Right lung (tissue), 5 donors: Measurements from ENCODE around the gene ATP8B3. TPM values are rescaled to one million over a fixed set of nuclear protein-coding genes. Genes with fewer than 3 reads are reported as not detected.
"Not testable (repeated sequence)": the region's sequence is repeated elsewhere in the genome, so short reads cannot be mapped to it uniquely, and the experiment has no call there.

ENCODE experiments used
- DNase-seq, 2 donors: peaks; one replicate each; pipeline ENCODE4 v3.0.0-alpha.2; 2013
- polyA plus RNA-seq, 5 donors: library from polyadenylated mRNA; unstranded; fragments of 120-200 nt; gene quantifications; one replicate each; pipeline versions ENCODE4 v1.2.1 to v1.2.3, GENCODE V29; 2013; ENCODE audit warnings: inconsistent platforms in 1 of 5, low replicate concordance in 1 of 5; ENCODE audit not compliant: insufficient read length in 5 of 5, insufficient read depth in 1 of 5

ATP8B3 gene
- polyA plus RNA-seq, 5 donors = 0.63 to 1.6 (median 0.99) TPM

DNA sequence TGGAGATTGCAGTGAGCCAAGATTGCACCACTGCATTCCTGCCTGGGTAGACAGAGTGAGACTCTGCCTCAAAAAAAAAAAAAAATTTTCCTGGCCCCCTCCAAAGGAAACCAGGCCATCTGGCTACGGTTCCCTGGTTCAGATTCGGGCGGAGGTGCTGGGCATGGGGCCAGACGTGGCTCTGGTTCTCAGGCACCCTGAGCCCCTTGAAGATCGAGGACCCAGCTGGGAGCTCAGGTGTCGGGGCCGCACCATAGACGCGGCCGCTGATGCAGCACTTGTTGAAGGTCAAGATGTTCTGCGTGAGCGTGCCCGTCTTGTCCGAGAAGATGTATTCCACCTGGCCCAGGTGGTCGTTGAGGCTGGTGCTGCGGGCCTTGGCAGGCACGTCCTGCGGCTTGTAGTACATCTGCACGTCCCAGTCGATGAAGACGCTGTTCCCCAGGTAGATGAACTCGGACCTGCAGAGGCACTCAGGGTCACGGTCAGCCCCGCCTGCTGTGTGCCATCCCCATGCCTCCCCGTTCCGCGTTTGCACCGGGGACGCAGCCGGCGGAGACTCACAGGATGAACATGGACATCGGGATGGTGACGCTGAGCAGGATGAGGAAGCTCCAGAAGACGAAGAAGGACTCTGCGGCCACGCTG, 12.3 kb downstream of the ATP8B3 start:
- DNase-seq = no peak

DNA sequence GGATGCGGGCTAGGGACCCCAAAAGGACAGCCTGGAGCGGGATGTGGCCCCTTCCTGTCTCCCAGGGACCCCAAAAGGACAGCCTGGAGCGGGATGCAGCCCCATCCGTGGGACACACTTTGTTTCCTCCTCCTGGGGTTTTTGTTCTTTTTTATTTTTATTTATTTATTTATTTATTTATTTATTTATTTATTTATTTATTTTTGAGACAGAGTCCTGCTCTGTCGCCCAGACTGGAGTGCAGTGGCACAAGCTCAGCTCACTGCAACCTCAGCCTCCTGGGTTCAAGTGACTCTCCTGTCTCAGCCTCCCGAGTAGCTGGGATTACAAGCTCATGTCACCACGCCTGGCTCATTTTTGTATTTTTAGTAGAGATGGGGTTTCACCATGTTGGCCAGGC, 14.8 kb downstream of the ATP8B3 start:
- not testable (repeated sequence) for DNase-seq

DNA sequence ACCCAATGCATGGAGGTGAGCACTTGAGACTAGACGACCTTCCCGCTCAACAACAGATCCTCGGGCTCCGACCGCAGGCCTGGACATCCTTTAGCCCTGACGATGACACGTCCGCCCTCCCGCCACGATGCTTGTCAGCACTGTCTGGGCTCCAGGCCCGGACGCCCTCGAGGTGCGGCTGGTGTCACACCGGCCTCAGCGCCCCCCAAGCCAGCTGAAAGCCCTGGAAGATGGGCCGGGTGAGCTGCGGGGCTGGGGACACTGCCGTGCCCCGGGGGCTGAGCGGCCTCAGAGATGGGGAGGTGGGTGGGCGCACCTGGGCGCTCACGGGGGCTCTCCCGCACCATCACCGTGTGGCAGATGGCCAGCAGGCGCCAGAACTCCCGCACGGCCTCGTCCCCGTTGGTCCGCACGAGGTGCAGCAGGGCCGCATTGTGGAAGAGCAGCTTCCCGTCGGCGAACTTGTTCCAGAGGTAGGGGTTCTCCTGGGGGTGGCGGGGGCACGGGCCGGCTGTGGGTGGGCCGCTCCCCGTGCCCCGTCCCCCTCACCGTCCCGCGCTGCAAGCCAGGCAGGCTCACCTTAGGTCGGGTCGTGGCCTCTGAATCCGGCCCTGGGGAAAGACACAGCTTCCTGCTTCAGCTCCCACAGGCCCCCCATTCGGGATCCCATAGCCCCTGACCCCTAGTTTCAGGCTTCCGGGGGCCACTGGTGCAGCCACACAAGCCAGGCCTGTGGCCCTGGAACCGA, 15.5 kb downstream of the ATP8B3 start:
- DNase-seq = no peak

DNA sequence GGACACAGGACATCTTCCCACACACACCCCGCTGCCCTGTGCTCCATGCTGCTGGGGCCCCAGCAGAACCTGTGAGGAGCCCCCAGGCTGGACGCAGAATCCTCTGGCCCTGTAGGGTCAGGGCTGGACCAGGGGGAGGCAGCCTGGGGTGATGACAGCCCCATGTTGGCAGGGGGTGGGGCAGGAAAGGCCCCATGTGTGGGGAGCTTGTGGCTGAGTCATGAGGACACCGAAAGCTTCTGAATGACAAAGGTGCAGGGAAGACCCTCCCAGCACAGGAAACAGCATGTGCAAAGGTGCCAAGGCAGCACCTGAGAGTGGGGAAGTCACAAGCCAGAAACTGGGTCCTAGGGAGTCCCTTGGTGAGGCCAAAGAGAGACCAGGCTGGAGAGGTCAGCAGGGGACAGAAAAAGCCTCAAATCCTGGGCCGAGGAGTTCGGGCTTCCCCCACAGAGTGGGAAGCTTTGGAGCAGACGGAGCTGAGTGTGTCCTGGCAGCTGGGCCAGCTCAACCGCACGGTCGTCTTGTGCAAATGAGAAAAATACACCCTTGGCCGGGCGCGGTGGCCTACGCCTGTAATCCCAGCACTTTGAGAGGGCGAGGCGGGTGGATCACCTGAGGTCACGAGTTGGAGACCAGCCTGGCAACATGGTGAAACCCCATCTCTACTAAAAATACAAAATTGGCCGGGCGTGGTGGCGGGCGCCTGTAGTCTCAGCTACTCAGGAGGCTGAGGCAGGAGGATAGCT, 17.5 kb downstream of the ATP8B3 start:
- DNase-seq = no peak

DNA sequence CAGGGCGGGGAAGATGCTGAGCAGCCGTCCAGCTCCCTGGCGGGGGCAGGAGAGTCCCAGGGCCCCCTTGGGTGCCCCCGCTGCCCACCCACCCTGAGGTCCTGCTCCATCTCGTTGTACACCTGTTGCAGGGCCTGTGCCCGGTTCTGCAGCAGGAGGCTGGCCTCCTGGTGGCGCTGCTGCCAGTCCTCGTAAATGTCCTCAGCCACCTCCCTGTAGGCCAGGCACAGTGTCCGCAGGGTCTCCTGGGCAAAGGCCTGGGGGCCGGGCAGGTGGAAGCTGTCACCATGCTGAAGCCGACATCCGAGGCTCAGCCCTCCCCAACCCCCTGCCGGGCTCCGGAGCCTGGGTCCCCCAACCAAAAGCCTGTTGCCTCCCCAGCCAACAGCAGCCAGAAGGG, 20.2 kb downstream of the ATP8B3 start:
- DNase-seq = no peak

DNA sequence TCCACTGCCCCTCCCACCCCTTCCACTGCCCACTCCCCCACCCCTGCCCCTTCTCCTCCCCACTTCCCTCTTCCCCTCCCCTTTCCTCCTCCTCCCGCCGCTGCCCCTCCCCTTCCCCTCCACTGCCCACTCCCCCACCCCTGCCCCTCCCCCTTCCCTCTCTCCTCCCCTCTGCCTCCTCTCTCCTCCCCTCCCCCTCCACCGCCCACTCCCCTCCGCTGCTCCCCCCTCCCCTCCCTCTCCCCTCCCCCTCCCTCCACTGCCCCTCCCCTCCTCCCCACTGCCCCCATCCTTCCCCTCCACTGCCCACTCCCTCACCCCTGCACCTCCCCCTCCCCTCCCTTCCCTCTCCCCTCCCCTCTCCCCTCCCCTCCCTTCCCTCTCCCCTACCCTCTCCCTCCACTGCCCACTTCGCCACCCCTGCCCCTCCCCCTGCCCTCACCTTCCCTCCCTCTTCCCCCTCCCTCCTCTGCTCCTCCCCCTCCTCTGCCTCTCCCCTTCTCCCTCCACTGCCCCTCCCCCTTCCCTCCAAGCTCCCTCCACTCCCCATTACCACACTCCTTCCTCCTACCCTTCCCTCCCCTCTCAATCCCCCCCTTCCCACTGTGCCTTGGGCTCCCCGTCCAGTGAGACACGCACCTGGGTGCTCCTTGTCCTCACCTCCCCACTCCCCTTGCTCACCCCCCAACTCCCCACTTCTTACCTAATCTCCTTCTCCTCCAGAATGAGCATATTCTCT, 21.9 kb downstream of the ATP8B3 start:
- DNase-seq = no peak

DNA sequence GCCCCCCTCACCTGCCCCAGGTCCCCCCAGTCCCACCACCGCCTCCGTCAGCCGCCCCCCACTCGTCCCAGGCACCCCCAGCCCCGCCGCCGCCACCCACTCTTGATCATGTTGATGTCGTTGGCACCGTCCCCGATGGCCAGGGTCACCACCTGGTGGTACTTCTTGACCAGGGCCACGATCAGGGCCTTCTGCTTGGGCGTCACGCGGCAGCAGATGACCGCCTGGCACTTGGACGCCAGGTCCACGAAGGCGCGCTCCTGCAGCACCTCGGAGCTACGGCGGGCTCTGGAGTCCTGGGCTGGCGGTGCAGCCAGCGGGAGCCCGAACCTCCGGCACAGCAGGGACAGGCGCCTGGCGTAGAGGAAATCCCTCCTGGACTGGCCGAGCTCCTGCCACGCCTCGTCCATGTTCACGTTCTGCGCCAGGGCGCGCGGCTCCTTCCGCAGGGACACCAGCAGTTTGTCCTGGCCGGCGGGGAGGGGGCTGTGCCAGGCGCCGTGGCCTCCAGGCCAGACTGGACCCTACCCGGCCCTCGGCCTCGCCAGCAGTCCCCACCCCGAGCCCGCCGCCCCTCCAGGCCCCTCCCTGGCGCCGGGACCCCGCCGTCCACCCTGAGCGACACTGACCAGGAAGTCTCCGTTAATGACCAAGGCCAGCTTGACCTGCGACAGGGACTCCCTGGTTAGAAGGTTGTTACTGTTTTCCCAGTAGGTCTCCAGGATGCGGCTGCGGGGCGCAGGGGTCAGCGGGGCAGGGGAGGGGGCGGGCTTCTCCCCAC, 22.6 kb downstream of the ATP8B3 start:
- DNase-seq = no peak

DNA sequence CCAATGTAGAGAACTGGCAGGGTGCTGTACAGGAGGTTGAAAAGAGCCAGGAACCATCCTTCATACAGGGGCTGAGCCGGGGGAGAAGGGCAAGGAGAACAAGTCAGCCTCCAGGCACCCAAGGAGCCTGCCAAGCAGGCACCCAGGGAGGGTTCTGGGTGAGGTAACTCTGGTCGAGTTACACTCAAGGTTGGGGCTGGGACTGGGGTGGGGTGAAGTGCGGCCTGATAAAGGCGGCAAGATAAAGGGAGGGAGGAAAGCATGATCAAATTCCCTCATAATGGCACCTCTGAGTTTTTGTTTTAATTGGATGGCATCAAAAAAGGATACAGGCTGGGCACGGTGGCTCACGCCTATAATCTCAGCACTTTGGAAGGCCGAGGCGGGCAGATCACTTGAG, 25.0 kb downstream of the ATP8B3 start:
- DNase-seq = no peak

DNA sequence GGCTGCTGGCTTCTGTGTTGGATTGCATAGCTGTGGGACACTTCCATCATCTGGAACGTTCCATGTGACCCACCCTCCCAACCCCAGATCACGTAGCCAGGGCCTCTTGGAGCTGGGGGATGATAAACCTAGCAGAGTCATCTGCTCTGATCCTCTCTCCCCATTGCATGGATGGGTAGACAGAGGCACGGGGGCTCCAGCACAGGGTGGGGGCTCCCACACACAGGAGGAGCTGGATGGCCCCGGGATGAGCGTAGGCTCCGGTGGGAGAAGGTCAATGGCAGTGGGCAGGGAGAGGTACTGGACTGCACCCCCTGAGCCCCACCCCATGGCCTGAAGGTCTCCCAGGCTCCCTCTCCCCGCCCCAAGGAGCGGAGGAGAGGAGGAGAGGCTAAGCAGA, 25.4 kb downstream of the ATP8B3 start:
- DNase-seq = no peak

DNA sequence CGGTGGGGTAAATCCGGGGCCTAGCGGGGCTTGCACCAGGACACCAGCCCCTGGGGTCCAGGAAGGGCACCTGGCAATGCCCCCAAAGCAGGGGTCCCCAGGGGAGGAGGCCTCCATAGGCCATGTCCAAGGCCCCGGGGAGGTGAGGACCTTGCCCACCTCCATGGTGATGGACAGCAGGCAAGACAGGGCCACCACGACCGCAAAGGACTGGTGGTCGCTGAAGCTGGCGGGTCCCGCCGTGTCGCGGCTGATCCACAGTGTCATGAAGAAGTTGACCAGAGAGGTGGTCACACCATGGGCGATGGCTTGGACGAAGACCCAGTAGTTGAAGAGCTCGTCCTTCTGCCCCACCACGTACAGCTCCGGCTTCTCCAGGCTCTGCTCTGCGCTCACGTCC, 26.8 kb downstream of the ATP8B3 start:
- no peak for DNase-seq

DNA sequence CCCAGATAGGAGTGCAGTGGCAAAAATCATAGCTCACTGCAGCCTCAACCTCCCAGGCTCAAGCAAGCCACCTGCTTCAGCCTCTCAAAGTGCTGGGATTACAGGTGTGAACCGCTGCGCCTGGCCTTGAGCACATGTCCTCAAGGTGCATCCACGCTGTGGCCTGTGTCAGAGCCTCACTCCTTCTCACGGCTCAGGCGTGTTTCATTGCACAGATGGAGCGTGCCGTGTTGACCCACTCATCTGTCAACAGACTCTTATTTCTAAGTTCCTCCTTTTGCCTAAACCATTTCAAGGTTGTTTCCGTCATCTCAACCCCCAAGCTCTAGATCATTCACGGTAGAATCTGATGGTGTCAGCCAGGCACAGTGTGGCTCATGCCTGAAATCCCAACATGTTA, 28.2 kb downstream of the ATP8B3 start:
- DNase-seq = no peak

DNA sequence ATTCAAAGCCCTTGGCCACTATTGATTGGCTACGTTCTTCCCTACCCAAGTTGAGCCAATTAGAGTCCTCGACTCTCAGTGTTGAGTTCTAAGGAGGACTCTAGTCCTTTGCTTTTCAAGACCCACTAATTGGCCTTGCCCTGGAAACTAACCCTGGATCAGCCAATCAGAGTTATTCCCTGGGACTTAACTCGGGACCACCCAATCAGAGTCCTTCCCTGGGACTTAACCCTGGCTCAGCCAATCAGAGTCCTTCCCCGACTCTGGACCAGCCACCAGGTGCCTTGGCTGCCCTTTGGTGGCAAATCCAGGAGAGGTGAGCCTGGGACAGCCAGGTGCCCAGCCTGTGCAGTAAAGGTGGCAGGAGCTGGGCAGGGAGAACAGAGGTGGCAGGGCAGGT, 28.7 kb downstream of the ATP8B3 start:
- no peak for DNase-seq

DNA sequence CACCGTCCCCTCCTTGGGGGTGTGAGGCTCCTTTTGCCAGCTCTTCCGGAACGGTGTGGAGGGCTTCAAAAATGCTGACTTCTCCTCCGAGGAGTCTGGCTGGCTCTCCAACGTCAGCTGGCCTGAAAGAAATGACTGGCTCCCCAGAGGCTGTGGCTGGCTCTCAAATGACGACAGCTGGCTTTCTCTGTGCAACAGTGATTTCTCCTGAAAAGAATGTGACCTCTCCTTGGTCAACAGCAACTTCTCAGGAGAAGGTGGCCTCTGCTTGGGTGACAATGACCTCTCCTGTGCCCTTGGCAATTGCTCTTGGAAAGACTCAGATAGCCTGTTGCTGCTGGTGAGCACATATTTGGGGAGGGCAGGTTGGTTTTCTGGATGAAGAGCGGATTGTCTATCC, 29.6 kb downstream of the ATP8B3 start:
- no peak for DNase-seq

DNA sequence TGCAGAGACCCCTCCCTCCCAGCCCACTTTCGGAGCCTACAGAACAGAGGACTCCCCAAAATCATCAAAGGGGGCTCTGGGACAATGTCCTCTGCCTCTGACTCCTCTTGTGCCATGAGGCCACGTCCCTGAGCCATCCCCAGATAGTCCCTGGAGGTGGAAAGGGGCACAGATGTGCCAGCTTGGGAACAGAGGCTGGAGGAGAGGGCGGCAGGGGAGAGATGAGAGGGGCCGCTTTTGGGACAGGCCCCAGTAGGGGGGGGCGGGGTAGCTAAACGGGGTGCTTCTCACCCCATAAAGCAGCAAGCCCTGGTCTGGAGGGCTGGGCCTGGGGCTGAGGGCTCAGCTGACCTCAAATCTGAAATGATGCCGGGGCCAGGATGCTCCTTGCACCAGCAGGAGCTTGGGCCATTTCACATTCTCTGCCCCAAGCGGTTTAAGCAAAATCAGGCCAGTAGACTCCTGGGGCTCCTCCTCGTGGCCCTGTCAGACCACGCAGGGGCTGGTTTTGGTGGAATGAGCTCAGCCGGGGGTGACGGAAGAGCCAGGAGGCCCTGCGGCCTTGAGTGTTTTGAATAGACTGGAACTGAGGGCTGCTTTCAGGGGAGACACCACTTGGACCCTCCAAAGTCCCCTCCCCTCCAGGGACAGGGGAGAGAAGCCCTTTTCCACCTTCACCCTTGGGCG, 31.7 kb downstream of the ATP8B3 start:
- no peak for DNase-seq

DNA sequence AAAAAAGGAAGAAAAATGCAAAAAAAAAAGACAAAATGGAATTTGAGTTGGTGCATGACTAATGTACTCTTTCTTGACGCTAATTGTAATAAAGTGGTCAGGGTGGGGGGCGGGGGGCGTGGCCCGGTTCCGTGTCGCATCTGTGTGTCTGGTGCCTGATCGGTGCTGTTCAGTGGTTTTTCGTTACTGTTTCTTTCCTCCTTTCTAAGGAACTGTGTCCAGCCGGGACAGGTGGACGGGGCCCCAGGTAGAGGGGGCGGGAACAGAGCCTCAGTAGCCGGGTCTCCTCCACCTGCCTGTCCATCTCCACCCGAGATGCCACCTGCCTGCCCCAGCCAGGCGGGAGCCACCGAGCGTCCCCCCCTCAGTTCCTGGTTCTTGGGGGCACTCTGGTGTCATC, 32.5 kb downstream of the ATP8B3 start:
- DNase-seq = no peak

DNA sequence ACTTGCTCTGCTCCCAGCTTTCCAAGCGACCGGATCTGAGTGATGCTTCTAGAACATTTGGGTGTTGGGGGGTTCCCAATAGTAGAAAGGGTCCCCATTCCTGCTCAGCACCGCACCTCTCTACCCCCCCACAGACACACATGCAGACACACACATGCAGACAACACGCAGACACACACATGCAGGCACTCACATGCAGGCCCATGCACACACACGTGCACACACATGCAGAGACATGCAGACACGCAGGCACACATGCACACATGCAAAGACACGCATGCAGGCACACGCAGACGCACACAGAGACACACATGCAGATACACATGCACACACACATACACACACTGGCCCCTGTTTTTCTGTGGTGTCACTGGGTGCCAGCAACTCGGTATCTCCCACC, 34.9 kb downstream of the ATP8B3 start:
- no peak for DNase-seq

DNA sequence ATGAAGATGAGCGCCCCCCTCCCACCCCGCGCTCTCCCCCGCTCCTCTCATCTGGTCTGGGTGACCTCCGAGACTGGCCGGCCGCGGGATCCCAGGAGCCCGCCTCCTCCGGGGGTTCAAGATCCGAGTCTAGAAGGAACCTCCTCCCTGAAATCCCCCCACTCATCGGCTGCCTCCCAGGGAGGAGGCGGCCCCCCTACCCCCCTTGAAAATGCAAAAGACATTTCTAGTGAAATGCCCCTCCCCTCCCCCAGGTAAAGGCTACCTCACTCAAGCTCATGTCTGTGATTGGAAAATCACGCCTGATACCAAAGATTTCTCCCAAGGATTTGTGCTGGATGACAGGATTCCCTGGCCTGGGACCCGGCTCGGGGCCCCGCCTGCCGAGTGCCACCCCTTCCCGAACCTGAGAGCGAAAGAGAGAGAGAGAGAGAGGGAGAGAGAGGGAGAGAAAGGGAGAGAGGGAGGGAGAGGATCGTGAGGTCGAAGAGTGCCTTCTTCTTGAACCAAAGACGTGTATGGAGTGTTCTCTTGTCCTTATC, 35.4 kb downstream of the ATP8B3 start:
- no peak for DNase-seq

DNA sequence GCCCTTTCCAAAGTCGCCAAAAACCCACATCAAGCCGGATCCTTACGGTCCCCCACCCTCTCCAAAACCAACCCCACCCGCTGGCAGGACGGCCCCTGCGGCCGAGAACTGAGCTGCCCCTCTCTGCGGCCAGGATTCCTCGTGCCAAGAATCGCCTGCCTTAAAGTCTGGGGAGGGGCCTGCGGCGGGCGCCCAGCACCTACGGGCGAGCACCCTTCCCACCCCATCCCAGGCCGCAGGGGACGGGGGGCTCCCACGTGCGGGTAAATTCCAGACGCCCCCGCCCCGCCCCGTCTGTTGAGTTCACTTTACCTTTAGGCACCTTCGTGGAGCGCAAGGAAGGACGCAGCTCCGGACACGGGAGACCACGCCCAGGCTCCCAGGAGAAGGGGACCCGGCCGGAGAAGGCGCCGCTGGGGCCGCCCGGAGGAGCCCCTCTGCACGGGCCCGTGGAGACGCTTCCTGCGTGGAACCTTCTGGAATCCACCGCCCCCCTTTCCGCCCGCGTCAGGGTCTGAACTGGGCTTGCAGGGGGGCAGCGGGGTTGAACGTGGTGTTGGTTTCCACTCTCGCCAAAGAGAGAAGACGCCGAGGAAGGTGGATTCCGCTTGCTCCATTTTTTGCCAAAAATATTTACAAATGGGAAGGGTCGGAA, 36.0 kb downstream of the ATP8B3 start:
- no peak for DNase-seq

DNA sequence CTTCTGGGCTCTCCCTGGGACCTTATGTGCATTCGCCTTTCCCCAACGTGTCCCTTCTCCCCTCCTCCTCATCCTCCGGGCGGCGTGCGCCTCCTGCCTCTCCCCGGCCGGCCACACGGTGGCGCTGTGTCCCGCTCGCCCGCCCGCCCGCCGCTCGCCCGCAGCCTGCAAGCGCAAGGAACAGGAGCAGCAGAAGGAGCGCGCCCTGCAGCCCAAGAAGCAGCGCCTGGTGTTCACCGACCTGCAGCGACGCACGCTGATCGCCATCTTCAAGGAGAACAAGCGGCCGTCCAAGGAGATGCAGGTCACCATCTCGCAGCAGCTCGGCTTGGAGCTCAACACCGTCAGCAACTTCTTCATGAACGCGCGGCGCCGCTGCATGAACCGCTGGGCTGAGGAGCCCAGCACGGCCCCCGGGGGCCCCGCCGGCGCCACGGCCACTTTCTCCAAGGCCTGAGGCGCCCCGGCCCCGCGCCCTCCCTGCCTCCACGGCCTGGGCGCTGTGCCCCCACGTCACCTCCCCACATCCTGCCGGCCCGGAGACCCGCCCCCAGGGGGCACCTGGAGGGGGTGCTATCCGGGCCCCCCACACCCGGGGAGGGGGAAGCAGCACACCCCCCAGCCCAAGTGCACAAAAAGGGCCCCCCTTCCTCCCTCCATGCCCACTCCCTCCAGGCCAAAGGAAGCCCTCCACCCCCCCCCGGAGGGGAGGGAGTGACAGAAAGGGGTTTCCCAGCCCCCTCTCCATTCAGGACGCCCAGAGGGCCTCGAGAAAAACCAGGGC, 36.9 kb downstream of the ATP8B3 start:
- no peak for DNase-seq
